ENCODE measurements around the gene FRRS1.

DNA sequence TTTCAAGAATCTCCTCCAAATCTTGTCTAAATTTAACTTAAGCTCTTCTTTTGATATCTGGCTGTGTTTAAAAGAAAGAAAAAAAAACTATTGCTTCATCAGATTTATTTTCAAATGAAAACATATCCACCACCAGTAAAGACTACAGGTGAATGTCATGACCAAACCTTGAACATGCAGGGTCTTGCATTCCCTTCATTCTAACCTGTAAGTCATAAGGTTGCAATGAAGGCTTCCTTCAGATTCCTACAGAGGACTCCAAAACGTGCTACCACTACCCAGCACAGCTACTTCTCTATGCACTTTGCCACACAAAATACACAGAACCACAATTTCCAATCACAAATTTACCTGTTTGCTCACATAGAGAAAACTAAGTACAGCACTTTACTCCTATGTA, 26.3 kb downstream of the FRRS1 start:
- TF ChIP-seq GABPA (IDR thresholded peaks at IDR 0.05; ENCODE audit: low read depth) (no peak), MEF2A (IDR thresholded peaks at IDR 0.05; ENCODE audit: insufficient read depth, low read depth, low read length) (no peak), KDM1A (IDR thresholded peaks at IDR 0.05; ENCODE audit: borderline replicate concordance) (no peak), ZNF207 (IDR thresholded peaks at IDR 0.05; ENCODE audit: borderline replicate concordance) (no peak), NR2F1 (conservative IDR thresholded peaks at IDR 0.05) (no peak), SREBF2 (IDR thresholded peaks at IDR 0.05; ENCODE audit: low read length) (no peak), NBN (IDR thresholded peaks at IDR 0.05) (no peak), YY1 (IDR thresholded peaks at IDR 0.05; ENCODE audit: low read depth, low read length) (no peak), SMC3 (IDR thresholded peaks at IDR 0.05; ENCODE audit: borderline replicate concordance, low read length) (no peak), EZH2 (IDR thresholded peaks at IDR 0.05; ENCODE audit: borderline replicate concordance, control insufficient read depth, low read depth, low read length) (no peak)
- TF ChIP-seq, protein P1, sequence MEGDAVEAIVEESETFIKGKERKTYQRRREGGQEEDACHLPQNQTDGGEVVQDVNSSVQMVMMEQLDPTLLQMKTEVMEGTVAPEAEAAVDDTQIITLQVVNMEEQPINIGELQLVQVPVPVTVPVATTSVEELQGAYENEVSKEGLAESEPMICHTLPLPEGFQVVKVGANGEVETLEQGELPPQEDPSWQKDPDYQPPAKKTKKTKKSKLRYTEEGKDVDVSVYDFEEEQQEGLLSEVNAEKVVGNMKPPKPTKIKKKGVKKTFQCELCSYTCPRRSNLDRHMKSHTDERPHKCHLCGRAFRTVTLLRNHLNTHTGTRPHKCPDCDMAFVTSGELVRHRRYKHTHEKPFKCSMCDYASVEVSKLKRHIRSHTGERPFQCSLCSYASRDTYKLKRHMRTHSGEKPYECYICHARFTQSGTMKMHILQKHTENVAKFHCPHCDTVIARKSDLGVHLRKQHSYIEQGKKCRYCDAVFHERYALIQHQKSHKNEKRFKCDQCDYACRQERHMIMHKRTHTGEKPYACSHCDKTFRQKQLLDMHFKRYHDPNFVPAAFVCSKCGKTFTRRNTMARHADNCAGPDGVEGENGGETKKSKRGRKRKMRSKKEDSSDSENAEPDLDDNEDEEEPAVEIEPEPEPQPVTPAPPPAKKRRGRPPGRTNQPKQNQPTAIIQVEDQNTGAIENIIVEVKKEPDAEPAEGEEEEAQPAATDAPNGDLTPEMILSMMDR (IDR thresholded peaks at IDR 0.05 in 2 of 3, conservative IDR thresholded peaks at IDR 0.05 in 1 of 3; ENCODE audit: control insufficient read depth in 2 of 3, extremely low read depth in 1 of 3, insufficient read depth in 1 of 3, low read depth in 3 of 3, low read length in 3 of 3): no peak
- TF ChIP-seq, protein P2, sequence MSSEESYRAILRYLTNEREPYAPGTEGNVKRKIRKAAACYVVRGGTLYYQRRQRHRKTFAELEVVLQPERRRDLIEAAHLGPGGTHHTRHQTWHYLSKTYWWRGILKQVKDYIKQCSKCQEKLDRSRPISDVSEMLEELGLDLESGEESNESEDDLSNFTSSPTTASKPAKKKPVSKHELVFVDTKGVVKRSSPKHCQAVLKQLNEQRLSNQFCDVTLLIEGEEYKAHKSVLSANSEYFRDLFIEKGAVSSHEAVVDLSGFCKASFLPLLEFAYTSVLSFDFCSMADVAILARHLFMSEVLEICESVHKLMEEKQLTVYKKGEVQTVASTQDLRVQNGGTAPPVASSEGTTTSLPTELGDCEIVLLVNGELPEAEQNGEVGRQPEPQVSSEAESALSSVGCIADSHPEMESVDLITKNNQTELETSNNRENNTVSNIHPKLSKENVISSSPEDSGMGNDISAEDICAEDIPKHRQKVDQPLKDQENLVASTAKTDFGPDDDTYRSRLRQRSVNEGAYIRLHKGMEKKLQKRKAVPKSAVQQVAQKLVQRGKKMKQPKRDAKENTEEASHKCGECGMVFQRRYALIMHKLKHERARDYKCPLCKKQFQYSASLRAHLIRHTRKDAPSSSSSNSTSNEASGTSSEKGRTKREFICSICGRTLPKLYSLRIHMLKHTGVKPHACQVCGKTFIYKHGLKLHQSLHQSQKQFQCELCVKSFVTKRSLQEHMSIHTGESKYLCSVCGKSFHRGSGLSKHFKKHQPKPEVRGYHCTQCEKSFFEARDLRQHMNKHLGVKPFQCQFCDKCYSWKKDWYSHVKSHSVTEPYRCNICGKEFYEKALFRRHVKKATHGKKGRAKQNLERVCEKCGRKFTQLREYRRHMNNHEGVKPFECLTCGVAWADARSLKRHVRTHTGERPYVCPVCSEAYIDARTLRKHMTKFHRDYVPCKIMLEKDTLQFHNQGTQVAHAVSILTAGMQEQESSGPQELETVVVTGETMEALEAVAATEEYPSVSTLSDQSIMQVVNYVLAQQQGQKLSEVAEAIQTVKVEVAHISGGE (CRISPR knock-in tag; IDR thresholded peaks at IDR 0.05): no peak
